ENCODE measurements around the gene TMEM89.

GRCh38 chr3:48619541-48620524, 1.7 kb downstream of the TMEM89 start:
- TF ChIP-seq, protein P1, sequence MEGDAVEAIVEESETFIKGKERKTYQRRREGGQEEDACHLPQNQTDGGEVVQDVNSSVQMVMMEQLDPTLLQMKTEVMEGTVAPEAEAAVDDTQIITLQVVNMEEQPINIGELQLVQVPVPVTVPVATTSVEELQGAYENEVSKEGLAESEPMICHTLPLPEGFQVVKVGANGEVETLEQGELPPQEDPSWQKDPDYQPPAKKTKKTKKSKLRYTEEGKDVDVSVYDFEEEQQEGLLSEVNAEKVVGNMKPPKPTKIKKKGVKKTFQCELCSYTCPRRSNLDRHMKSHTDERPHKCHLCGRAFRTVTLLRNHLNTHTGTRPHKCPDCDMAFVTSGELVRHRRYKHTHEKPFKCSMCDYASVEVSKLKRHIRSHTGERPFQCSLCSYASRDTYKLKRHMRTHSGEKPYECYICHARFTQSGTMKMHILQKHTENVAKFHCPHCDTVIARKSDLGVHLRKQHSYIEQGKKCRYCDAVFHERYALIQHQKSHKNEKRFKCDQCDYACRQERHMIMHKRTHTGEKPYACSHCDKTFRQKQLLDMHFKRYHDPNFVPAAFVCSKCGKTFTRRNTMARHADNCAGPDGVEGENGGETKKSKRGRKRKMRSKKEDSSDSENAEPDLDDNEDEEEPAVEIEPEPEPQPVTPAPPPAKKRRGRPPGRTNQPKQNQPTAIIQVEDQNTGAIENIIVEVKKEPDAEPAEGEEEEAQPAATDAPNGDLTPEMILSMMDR (conservative IDR thresholded peaks at IDR 0.05; ENCODE audit: low read depth, low read length) = no peak
- no peak for TF ChIP-seq EZH2 (IDR thresholded peaks at IDR 0.05; ENCODE audit: low read length, unreplicated experiment)

All from PC-3 (cell line).